Esophagus squamous epithelium (tissue), 5 donors: ENCODE measurements around the gene ALDH5A1. TPM values are rescaled to one million over a fixed set of nuclear protein-coding genes. Genes with fewer than 3 reads are reported as not detected.

ENCODE experiments used
- DNase-seq: peaks from one replicate; lab custom pipeline; 2025; lab: John Stamatoyannopoulos, UW
- H3K27ac ChIP-seq, 4 donors: fragments of 200-600 bp; sonication (generic); one replicate each; pipeline ENCODE4 v1.5.1; 2016 to 2019; ENCODE audit warnings: mild to moderate bottlenecking in 1 of 4
- H3K27me3 ChIP-seq, 4 donors: fragments of 200-600 bp; sonication (generic); 1 replicate in 3 of 4; 2 replicates in 1 of 4; pipeline versions ENCODE4 v1.5.1 to v1.6.0; 2017 to 2021; ENCODE audit warnings: antibody characterized with exemption in 1 of 4
- H3K36me3 ChIP-seq, 3 donors: fragments of 200-600 bp; sonication (generic); one replicate each; pipeline ENCODE4 v1.5.1; 2016 to 2019
- H3K4me1 ChIP-seq, 3 donors: fragments of 200-600 bp; sonication (generic); one replicate each; pipeline ENCODE4 v1.5.1; 2017 to 2019
- H3K4me3 ChIP-seq, 4 donors: fragments of 200-600 bp; sonication (generic); 1 replicate in 3 of 4; 2 replicates in 1 of 4; pipeline ENCODE4 v1.5.1; 2016 to 2019; ENCODE audit warnings: mild to moderate bottlenecking in 2 of 4, moderate library complexity in 1 of 4
- H3K9me3 ChIP-seq, 3 donors: fragments of 200-600 bp; sonication (generic); one replicate each; pipeline ENCODE4 v1.5.1; 2016 to 2019
- CTCF ChIP-seq, 6 experiments: fragments of 450-650 bp in 4 of 6; fragments of 200-600 bp in 2 of 6; sonication (generic) in 2 of 6; IDR thresholded peaks; one replicate each; pipeline ENCODE4 v1.5.1; 2016 to 2019; ENCODE audit warnings: antibody characterized with exemption in 6 of 6, mild to moderate bottlenecking in 4 of 6, moderate library complexity in 4 of 6
- POLR2A ChIP-seq, 4 donors: fragments of 450-650 bp; IDR thresholded peaks; one replicate each; pipeline ENCODE4 v1.6.1; 2017; ENCODE audit warnings: antibody characterized with exemption in 4 of 4, mild to moderate bottlenecking in 4 of 4, moderate library complexity in 3 of 4
- WGBS, 2 donors: methylation state at CpG; one replicate each; pipeline ENCODE4 v1.1.5; 2018; 5-methylcytosine and 5-hydroxymethylcytosine counted together
- intact Hi-C: fragments of 100-400 bp; cut with DNase I; formaldehyde crosslinking; loops from one replicate; pipeline ENCODE4 v1.15.0; 2022
- total RNA-seq, 4 donors: library from RNA; depleted of rRNA; stranded (reverse); fragments of >200 nt; gene quantifications; one replicate each; pipeline ENCODE4 v1.1.0, GENCODE V29; 2016
- donor health status: DM: yes; HTN: yes; CAD: no.

Gene ALDH5A1
- total RNA-seq, 4 donors from 2014 or later, result 4.0 to 9.6 (median 6.0) TPM

- H3K4me1 ChIP-seq, result no peaks in the 10 kb centered on the region
Measured at GRCh38 chr6:24571361-24571760, 76.6 kb downstream of the ALDH5A1 start.

GRCh38 chr6:24574809-24575208, 80.0 kb downstream of the ALDH5A1 start:
- WGBS, 2 donors, result 61 to 79% methylated on average over 4 of the region's 4 CpGs
- Histone ChIP-seq H3K4me1 (no peaks in the 10 kb centered on the region), H3K27me3 (no peaks in the 10 kb centered on the region), H3K4me3 (no peak overlapping the region), H3K9me3 (no peaks in the 10 kb centered on the region), H3K36me3 (no peaks in the 10 kb centered on the region), H3K27ac (no peak overlapping the region)
- intact Hi-C loops, result no loop called here
- no peak for TF ChIP-seq POLR2A (IDR thresholded peaks at IDR 0.05)
- no peak for TF ChIP-seq CTCF (IDR thresholded peaks at IDR 0.05)
- DNase-seq, result no peak

More at GRCh38 chr6:24571361-24571760, 76.6 kb downstream of the ALDH5A1 start:
- WGBS, 2 donors, result 86 to 89% methylated on average over 6 of the region's 6 CpGs
- H3K27ac ChIP-seq, result no peak overlapping the region
- no peak overlapping the region for H3K4me3 ChIP-seq
- TF ChIP-seq POLR2A (IDR thresholded peaks at IDR 0.05), result no peak
- no peak for TF ChIP-seq CTCF (IDR thresholded peaks at IDR 0.05)
- intact Hi-C loops, result no loop called here
- no peaks in the 10 kb centered on the region for H3K27me3 ChIP-seq
- DNase-seq, result no peak
- H3K9me3 ChIP-seq, result no peaks in the 10 kb centered on the region
- no peaks in the 10 kb centered on the region for H3K36me3 ChIP-seq

GRCh38 chr6:24576447-24576846, 81.7 kb downstream of the ALDH5A1 start:
- intact Hi-C loops, result no loop called here
- no peak overlapping the region for H3K4me3 ChIP-seq

GRCh38 chr6:24581084-24581669, 86.4 kb downstream of the ALDH5A1 start:
- 50 to 55% methylated on average over 7 of the region's 7 CpGs for WGBS, 2 donors

More at GRCh38 chr6:24576447-24576846, 81.7 kb downstream of the ALDH5A1 start:
- H3K36me3 ChIP-seq, result no peaks in the 10 kb centered on the region
- no peaks in the 10 kb centered on the region for H3K27me3 ChIP-seq
- H3K9me3 ChIP-seq, result no peaks in the 10 kb centered on the region
- H3K27ac ChIP-seq, result no peak overlapping the region
- 79 to 93% methylated on average over 3 to 6 of the region's 6 CpGs for WGBS, 2 donors
- TF ChIP-seq CTCF (IDR thresholded peaks at IDR 0.05) (no peak), POLR2A (IDR thresholded peaks at IDR 0.05) (no peak)
- H3K4me1 ChIP-seq, result no peaks in the 10 kb centered on the region
- no peak for DNase-seq

More at GRCh38 chr6:24581084-24581669, 86.4 kb downstream of the ALDH5A1 start:
- Histone ChIP-seq H3K4me1 (peaks cover 0 to 10% (median 3%) of the 10 kb centered on the region in 3 donors), H3K36me3 (no peaks in the 10 kb centered on the region), H3K27ac (no peak overlapping the region), H3K27me3 (no peaks in the 10 kb centered on the region), H3K4me3 (no peak overlapping the region), H3K9me3 (no peaks in the 10 kb centered on the region)
- DNase-seq, result no peak
- TF ChIP-seq POLR2A (IDR thresholded peaks at IDR 0.05) (no peak), CTCF (IDR thresholded peaks at IDR 0.05) (peak; percentile 58 to 84 (median 72))
- intact Hi-C loops, result loop anchor here (5.0 kb wide), 1 partner anchor 116 kb away; no protein-coding TSS in a partner anchor
